ENCODE data around the gene CDKN2AIP. TPM values are rescaled to one million over a fixed set of nuclear protein-coding genes. Genes with fewer than 3 reads are reported as not detected.

The CDKN2AIP gene
- total RNA-seq, 1 experiment from 2014 or later: 13.4 TPM

DNA sequence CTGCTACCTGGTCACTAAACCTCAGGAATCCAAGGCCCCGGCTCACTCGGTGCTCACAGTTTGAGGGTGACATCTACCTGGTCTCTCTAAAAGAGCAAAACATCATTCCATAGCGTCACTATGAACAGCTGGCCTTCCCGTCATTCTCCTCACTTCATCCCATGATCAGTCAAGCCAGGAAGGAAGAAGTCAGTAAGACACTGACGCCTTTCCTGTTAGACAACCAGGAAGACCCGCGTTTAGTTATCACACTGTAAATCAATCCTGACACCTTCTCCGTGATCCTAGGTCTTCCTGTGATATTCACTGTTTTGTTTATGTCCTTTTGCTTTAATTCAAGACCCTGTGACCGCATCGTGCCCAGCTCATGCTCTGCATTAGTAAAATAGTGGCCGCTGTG is 31.6 kb upstream of the CDKN2AIP start:
- H3K9me3 Mint-ChIP-seq (ENCODE audit: unreplicated experiment): no peaks in the 10 kb centered on the region
- intact Hi-C loops (cut with micrococcal nuclease): no loop called here
- BruUV-seq (replicated peaks): no TSS peak
- H3K27ac Mint-ChIP-seq (ENCODE audit: low read depth, unreplicated experiment): no peak overlapping the region
- no peak for DNase-seq (ENCODE audit: unreplicated experiment)
- peaks cover 2% of the 10 kb centered on the region for H3K4me1 Mint-ChIP-seq (ENCODE audit: insufficient read depth, unreplicated experiment)
- H3K4me3 Mint-ChIP-seq (ENCODE audit: unreplicated experiment): no peak overlapping the region
- H3K36me3 Mint-ChIP-seq (ENCODE audit: insufficient read depth, unreplicated experiment): no peaks in the 10 kb centered on the region
- no peak for TF ChIP-seq CTCF (IDR thresholded peaks at IDR 0.05; ENCODE audit: unreplicated experiment)
- CTCF ChIA-PET: interaction anchor here (0.6 to 1.2 kb wide), 2 partner anchors 9 to 50 kb away, joined by 3 to 4 read pairs; no protein-coding TSS in a partner anchor
- POLR2A ChIA-PET: no interaction called here
- H3K27me3 Mint-ChIP-seq (ENCODE audit: insufficient read depth, unreplicated experiment): no peaks in the 10 kb centered on the region

DNA sequence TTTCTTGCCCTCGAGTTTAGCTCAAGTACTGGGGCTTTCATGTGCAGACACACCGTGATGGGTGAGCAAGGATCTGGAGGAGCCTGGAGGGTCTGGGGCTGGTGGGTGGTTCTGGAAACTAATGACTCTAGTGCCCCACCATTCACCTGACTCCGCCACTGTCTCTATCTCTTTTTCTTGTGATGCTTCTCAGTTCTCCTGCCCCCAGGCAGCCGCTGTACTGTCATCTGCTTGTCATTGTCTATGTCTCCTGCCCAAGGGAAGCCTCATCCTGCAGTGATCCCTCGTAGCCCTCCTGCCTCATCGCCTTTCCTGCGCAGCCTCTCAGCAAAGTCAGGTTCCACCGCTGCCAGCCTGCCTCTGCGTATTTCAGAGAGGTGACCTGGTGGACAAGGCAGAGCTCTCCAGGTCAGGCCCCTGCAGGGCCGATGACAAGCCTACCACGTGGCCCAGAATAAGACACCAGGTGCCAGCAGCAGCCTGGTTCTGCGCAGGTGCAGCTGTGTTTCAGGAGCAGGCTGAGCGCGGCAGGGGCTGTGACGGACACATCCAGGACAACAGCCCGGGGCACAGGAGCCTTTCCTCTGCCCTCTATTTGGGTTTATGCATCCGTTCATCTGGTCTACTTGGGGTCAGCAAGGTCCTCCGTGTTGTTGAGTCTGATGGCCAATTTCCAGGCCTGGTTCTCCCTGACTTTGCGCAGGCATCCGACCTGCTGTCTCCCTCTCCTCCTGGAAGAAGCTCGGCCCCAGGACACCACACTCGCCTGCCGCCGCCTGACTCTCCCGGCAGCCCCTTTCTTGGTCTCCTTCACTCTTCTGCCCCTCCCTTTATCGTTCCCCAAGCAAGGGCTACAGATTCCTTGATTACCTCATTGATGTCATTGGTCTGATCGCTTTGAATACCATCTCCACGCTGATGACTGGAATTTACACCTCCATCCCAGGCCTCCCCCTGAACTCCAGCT is 30.9 kb upstream of the CDKN2AIP start:
- Mint-ChIP-seq H3K4me3 (ENCODE audit: unreplicated experiment) (no peak overlapping the region), H3K36me3 (ENCODE audit: insufficient read depth, unreplicated experiment) (no peaks in the 10 kb centered on the region), H3K27me3 (ENCODE audit: insufficient read depth, unreplicated experiment) (no peaks in the 10 kb centered on the region), H3K4me1 (ENCODE audit: insufficient read depth, unreplicated experiment) (no peaks in the 10 kb centered on the region), H3K27ac (ENCODE audit: low read depth, unreplicated experiment) (no peak overlapping the region), H3K9me3 (ENCODE audit: unreplicated experiment) (no peaks in the 10 kb centered on the region)
- BruUV-seq (replicated peaks): no TSS peak
- no peak for DNase-seq (ENCODE audit: unreplicated experiment)
- intact Hi-C loops (cut with micrococcal nuclease): no loop called here
- ChIA-PET CTCF (interaction anchor here (0.6 to 1.3 kb wide), 3 partner anchors 51 to 1611 kb away, joined by 3 to 6 read pairs (median 3); no protein-coding TSS in a partner anchor), POLR2A (no interaction called here)
- TF ChIP-seq CTCF (IDR thresholded peaks at IDR 0.05; ENCODE audit: unreplicated experiment): no peak

GRCh38 chr4:183416879-183417755 is 27.3 kb upstream of the CDKN2AIP start:
- no peaks in the 10 kb centered on the region for H3K9me3 Mint-ChIP-seq (ENCODE audit: unreplicated experiment)
- CTCF ChIA-PET: interaction anchor here (0.7 to 1.4 kb wide), 3 partner anchors 10 to 383 kb away, joined by 3 to 4 read pairs (median 4); no protein-coding TSS in a partner anchor
- DNase-seq (ENCODE audit: unreplicated experiment): no peak
- no peak overlapping the region for H3K4me3 Mint-ChIP-seq (ENCODE audit: unreplicated experiment)
- H3K27ac Mint-ChIP-seq (ENCODE audit: low read depth, unreplicated experiment): no peak overlapping the region
- POLR2A ChIA-PET: interaction anchor here (1.0 kb wide), 1 partner anchor 26 kb away, joined by 5 read pairs; no protein-coding TSS in a partner anchor
- intact Hi-C loops (cut with micrococcal nuclease): no loop called here
- no peaks in the 10 kb centered on the region for H3K4me1 Mint-ChIP-seq (ENCODE audit: insufficient read depth, unreplicated experiment)
- no peaks in the 10 kb centered on the region for H3K36me3 Mint-ChIP-seq (ENCODE audit: insufficient read depth, unreplicated experiment)
- no peak for TF ChIP-seq CTCF (IDR thresholded peaks at IDR 0.05; ENCODE audit: unreplicated experiment)
- BruUV-seq (replicated peaks): no TSS peak
- no peaks in the 10 kb centered on the region for H3K27me3 Mint-ChIP-seq (ENCODE audit: insufficient read depth, unreplicated experiment)
